HL-60 (cell line): ENCODE measurements around the gene CYTH4.

Source experiments
- DNase-seq, 2 experiments: peaks; one replicate each; pipeline ENCODE4 v3.0.0-alpha.2; 2010 to 2020; ENCODE audit warnings: low read depth in 1 of 2, low spot score in 1 of 2
- H3K27ac ChIP-seq: fragments of 250-450 bp; sonication (Bioruptor Pico); replicated peaks from 2 replicates; pipeline ENCODE4 v1.5.1; 2020; ENCODE audit warnings: mild to moderate bottlenecking, moderate library complexity
- H3K27me3 ChIP-seq: fragments of 250-450 bp; sonication (Bioruptor Pico); 2 replicates; pipeline ENCODE4 v1.5.1; 2021; ENCODE audit warnings: mild to moderate bottlenecking, moderate library complexity; ENCODE audit not compliant: insufficient read depth, poor library complexity, severe bottlenecking
- H3K4me3 ChIP-seq: replicated peaks from 2 replicates; pipeline ENCODE4 v1.5.1; 2011; ENCODE audit warnings: mild to moderate bottlenecking, control low read depth, low read length; ENCODE audit not compliant: insufficient read depth
- CTCF ChIP-seq: IDR thresholded peaks from one replicate; pipeline ENCODE4 v1.5.1; 2011; ENCODE audit warnings: low read length, control low read depth, inconsistent platforms; ENCODE audit not compliant: insufficient read depth
- GABPA ChIP-seq: IDR thresholded peaks from 2 replicates; pipeline ENCODE4 v1.6.1; 2012; ENCODE audit warnings: low read depth
- POLR2AphosphoS5 ChIP-seq: IDR thresholded peaks from 2 replicates; pipeline ENCODE4 v1.6.1; 2012; ENCODE audit warnings: low read depth
- SPI1 ChIP-seq: IDR thresholded peaks from 2 replicates; pipeline ENCODE4 v1.6.1; 2012; ENCODE audit warnings: low read depth, mild to moderate bottlenecking, borderline replicate concordance
- TF ChIP-seq, protein P1 (sequence below): IDR thresholded peaks from 2 replicates; pipeline ENCODE4 v1.6.1; 2012; ENCODE audit warnings: low read depth; ENCODE audit not compliant: insufficient replicate concordance

CYTH4 gene

DNA sequence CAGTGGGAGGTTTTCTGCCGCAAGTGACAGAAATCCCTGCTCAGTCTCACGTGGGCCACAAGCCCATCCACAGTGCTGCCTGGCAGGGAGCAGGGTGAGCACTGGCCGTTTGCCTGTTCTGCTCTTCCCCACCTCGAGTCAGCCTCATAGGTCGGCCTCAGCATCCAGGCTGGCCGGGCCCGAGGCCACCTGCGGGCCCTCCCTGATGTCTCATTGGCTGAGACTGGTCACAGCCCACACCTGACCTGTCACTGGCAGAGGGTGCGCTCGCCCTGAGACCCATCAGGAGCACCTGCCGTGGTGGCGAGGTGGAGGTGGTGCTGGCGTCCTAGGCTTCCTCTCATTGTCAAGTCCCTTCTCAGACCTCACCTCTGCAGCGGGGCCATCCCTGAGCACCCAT lies 72.9 kb downstream of the CYTH4 start:
- Histone ChIP-seq H3K27ac (no peak overlapping the region), H3K4me3 (no peak overlapping the region), H3K27me3 (no peaks in the 10 kb centered on the region)
- TF ChIP-seq, protein P1, sequence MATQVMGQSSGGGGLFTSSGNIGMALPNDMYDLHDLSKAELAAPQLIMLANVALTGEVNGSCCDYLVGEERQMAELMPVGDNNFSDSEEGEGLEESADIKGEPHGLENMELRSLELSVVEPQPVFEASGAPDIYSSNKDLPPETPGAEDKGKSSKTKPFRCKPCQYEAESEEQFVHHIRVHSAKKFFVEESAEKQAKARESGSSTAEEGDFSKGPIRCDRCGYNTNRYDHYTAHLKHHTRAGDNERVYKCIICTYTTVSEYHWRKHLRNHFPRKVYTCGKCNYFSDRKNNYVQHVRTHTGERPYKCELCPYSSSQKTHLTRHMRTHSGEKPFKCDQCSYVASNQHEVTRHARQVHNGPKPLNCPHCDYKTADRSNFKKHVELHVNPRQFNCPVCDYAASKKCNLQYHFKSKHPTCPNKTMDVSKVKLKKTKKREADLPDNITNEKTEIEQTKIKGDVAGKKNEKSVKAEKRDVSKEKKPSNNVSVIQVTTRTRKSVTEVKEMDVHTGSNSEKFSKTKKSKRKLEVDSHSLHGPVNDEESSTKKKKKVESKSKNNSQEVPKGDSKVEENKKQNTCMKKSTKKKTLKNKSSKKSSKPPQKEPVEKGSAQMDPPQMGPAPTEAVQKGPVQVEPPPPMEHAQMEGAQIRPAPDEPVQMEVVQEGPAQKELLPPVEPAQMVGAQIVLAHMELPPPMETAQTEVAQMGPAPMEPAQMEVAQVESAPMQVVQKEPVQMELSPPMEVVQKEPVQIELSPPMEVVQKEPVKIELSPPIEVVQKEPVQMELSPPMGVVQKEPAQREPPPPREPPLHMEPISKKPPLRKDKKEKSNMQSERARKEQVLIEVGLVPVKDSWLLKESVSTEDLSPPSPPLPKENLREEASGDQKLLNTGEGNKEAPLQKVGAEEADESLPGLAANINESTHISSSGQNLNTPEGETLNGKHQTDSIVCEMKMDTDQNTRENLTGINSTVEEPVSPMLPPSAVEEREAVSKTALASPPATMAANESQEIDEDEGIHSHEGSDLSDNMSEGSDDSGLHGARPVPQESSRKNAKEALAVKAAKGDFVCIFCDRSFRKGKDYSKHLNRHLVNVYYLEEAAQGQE, result no peak
- TF ChIP-seq GABPA, result no peak
- no peak for TF ChIP-seq SPI1
- no peak for TF ChIP-seq CTCF
- TF ChIP-seq POLR2AphosphoS5, result no peak
- DNase-seq, result no peak

- no peak for DNase-seq
- TF ChIP-seq POLR2AphosphoS5, result no peak
- TF ChIP-seq SPI1, result no peak
- TF ChIP-seq, protein P1, result no peak
- no peak for TF ChIP-seq CTCF
- no peak for TF ChIP-seq GABPA
These were observed 74.6 kb downstream of the CYTH4 start for GRCh38 chr22:37356922-37357321.

GRCh38 chr22:37357446-37358075 lies 75.3 kb downstream of the CYTH4 start:
- no peak overlapping the region for H3K4me3 ChIP-seq
- no peak for DNase-seq
- no peak overlapping the region for H3K27ac ChIP-seq
- H3K27me3 ChIP-seq, result no peaks in the 10 kb centered on the region
- TF ChIP-seq POLR2AphosphoS5 (no peak), GABPA (no peak), SPI1 (no peak), CTCF (no peak)
- TF ChIP-seq, protein P1, result no peak

More at GRCh38 chr22:37356922-37357321, 74.6 kb downstream of the CYTH4 start:
- no peaks in the 10 kb centered on the region for H3K27me3 ChIP-seq
- no peak overlapping the region for H3K4me3 ChIP-seq
- H3K27ac ChIP-seq, result no peak overlapping the region
